ENCODE results near the gene SMARCA2.

The SMARCA2 gene

GRCh38 chr9:2164268-2164667, 149.1 kb downstream of the SMARCA2 start:
- no peak for DNase-seq (ENCODE audit: extremely low read depth in 1 of 2, low read depth in 1 of 2)

DNA sequence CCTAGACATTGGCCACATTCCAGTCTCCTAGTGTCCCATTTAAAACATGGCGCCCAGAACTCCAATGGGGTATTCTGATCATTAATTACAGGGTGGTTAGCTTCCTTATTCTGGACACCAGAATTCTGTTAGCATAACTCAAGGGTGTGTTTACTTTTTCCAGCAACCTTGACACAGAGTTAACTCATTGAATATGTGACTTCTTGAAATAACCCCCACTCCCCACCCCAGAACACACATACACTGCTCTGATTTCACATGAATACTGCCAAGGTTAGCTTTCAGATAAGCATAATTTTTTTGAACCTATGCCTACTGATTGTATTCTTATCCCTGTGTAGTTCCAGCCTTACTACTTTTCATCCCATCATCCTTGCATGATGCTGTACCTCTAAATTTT, 151.1 kb downstream of the SMARCA2 start:
- DNase-seq (ENCODE audit: extremely low read depth in 1 of 2, low read depth in 1 of 2), result no peak

- no peak for DNase-seq (ENCODE audit: extremely low read depth in 1 of 2, low read depth in 1 of 2)
Observed at GRCh38 chr9:2169035-2169434, 153.9 kb downstream of the SMARCA2 start.

DNA sequence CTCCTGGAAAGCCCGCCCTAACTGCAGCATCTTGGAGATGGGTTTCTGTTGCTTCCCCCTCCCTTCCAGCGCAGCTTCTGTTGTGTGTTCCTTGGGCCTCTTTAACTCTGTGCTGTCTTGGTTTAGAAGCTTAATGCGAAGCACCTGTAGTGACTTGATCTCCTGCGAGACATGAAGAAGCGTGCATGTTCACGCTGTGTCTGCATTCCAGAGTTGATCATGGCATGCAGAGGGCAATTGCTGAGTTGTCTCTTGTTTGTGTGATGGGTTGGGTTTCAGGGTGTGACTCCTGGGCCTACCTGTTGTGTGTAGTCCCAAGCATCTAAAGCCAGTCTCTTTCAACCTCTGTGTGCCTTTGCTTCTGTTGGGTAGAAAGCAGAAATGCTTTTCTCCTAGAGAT, 155.6 kb downstream of the SMARCA2 start:
- DNase-seq (ENCODE audit: extremely low read depth in 1 of 2, low read depth in 1 of 2), result no peak

GRCh38 chr9:2173170-2173569, 158.0 kb downstream of the SMARCA2 start:
- DNase-seq (ENCODE audit: extremely low read depth in 1 of 2, low read depth in 1 of 2), result no peak

- no peak for DNase-seq (ENCODE audit: extremely low read depth in 1 of 2, low read depth in 1 of 2)
Observed at GRCh38 chr9:2173861-2174260, 158.7 kb downstream of the SMARCA2 start.

DNA sequence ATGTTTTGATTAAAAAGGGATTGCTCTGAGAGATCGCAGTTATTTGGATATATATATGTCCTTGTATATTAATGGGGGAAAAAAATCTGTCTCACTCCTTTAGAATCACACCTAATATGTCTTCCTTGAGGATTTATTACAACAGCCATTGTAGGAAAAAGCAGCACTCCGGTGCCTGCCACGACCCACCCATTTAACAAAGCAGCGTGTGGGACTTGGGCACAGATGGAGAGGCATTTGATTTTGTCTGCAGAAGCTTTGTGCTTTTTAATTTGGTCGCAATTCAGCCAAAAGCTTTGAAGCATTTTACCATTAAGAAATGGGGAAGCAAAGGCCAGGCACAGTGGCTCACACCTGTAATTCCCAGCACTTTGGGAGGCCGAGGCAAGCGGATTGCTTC, 159.2 kb downstream of the SMARCA2 start:
- no peak for DNase-seq (ENCODE audit: extremely low read depth in 1 of 2, low read depth in 1 of 2)

DNA sequence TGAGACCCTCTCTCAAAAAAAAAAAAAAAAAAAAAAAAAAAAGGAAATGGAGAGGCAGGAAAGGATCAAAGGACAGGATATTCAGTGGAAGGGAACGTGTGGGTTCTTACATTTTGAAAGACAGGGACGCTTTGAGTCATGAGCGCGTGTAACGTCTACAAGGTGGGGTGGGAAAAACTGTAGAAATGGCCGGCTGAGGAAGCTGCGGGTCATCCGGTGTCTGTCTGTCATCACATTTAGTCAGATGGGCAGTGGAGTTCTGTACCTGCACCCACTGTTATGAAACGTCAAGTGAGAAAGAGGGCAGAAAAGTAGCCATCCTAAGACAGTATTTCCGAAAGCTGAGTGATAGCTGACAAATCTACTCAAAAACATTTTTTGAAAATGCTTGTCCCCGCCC, 159.8 kb downstream of the SMARCA2 start:
- DNase-seq (ENCODE audit: extremely low read depth in 1 of 2, low read depth in 1 of 2), result no peak

- DNase-seq (ENCODE audit: extremely low read depth in 1 of 2, low read depth in 1 of 2), result no peak
Observed at GRCh38 chr9:2177121-2177520, 162.0 kb downstream of the SMARCA2 start.

GRCh38 chr9:2178034-2178734, 163.0 kb downstream of the SMARCA2 start:
- DNase-seq (ENCODE audit: extremely low read depth in 1 of 2, low read depth in 1 of 2), result no peak

DNA sequence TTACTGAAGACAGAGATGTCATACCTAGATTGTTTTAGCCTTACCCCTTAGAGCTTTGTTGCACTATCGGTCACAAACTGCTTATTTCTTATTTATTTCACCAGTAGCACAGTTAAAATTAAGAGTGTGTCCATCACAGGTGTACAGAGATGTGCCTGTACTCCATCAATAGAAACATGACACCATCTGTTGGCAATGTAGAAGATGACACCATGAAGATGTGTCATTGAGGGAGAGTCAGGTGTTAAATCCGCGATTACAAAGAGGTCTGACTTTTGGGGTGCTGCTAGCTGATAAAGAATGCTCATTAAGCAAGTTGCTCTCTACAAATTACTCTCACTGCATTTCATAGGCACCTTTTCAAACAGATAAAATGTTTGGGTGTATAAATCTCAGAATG, 164.4 kb downstream of the SMARCA2 start:
- DNase-seq (ENCODE audit: extremely low read depth in 1 of 2, low read depth in 1 of 2), result no peak

DNA sequence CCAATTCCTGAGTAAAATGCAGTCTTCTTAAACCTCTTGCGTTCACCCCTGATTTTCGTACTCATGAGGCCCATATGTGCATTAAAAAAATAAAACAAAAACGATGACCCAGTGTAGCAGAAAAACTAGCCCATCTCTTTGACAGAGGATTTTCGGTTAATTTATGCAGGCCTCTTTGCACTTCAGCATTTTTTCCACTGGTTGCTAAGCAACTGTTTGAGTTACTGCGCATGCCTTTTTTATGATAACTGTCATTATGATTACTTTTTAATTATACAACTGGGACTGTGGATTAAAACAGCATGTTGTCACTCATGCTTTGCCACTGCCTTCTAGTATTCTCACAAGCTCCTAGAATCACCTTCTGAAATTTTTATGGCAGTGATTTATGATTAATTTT, 165.0 kb downstream of the SMARCA2 start:
- no peak for DNase-seq (ENCODE audit: extremely low read depth in 1 of 2, low read depth in 1 of 2)

DNA sequence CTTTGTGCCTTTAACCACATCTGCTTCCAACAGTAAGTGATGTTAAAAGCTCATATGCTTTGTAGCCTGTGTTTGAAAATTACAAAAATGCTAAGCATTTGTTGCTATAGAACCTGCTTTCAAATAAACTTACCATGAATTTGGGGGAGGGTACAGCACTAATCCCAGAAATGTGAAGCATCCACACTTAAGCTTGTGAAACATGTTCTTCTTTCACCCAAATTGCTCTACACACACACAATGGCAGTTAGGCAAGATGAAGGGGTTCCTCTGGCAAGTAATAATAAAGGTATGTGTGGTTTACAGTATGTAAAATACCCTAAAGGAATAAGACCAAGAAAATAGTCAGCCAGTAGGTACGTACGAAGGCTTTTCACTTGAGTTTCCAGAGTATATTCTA, 165.6 kb downstream of the SMARCA2 start:
- DNase-seq (ENCODE audit: extremely low read depth in 1 of 2, low read depth in 1 of 2), result no peak

DNA sequence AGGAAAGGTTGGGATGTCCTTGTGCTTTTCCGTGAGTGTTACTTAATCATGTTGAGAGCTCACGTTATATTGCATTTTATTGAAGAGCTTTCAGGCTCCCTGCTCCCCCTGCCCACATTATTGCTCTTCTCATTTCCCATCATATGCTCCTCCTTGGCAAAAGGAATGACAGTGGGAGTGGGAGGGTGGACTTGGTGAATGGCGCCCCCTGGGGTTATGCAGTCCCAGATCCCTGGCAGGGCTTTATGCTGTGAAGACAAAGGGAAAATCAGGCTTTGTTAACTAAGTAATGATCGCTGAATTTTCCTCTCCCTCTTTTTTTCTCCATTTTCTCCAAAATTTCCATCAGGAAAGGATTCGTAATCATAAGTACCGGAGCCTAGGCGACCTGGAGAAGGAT, 166.6 kb downstream of the SMARCA2 start:
- DNase-seq (ENCODE audit: extremely low read depth in 1 of 2, low read depth in 1 of 2), result no peak

DNA sequence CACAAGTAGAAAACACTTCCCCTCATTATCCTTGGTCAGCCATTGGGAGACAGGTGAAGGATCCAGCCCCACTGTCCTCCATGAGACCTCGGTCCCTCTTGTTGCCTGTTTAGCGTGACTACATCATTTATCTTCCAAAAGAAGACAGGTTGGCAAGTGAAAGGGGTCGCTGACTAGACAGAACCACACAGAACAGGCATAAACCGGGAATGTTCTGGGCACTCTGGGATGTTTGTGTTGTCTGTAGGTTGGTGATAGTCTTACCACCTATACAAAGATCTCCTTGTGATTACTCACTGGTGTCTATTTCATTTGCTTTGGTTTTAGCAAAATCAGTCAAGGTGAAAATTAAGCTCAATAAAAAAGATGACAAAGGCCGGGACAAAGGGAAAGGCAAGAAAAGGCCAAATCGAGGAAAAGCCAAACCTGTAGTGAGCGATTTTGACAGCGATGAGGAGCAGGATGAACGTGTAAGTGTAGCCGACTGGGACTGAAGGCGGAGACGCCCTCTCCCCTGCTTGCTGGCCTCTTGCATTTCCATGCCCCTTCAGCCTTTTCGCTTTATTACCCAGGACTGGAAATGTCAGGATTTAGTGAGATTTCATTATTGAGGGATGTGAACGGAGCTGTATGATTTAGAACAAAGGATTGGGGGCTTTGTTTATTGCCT, 175.9 kb downstream of the SMARCA2 start:
- DNase-seq (ENCODE audit: extremely low read depth in 1 of 2, low read depth in 1 of 2), result no peak

DNA sequence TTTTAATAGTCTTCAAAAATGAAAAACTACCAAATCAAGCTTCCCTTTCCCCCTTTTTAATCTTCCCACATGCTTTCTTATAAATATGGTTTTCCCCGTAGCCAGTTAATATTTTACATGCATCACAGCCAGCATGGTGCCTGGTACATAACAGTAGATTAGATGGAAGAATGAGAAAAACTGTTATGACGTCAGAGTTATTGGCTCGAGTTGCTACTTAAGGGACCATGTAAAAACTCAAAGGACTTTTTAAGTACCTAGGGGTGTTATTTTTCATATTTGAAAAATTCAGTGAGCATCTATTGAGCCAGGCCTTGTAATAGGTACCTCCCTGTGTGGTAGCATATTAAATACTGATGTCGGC, 176.4 kb downstream of the SMARCA2 start:
- no peak for DNase-seq (ENCODE audit: extremely low read depth in 1 of 2, low read depth in 1 of 2)

DNA sequence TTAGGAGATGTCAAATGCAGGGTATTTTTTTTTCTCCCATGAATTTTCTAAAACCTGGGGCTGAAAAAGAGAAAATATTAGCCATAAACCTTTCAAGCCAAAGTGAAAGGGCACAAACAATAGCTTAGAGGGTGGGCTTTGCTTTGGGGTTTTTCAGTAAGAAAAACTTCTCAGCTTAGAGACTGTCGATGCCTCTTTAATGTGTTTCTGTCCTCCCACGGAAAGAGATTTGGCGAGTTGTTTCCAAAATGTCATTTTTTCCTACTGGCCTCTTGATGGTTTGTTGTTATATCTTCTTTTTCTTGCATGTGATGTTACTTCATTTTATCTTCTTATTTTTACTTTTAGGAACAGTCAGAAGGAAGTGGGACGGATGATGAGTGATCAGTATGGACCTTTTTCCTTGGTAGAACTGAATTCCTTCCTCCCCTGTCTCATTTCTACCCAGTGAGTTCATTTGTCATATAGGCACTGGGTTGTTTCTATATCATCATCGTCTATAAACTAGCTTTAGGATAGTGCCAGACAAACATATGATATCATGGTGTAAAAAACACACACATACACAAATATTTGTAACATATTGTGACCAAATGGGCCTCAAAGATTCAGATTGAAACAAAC, 177.3 kb downstream of the SMARCA2 start:
- no peak for DNase-seq (ENCODE audit: extremely low read depth in 1 of 2, low read depth in 1 of 2)

GRCh38 chr9:2193552-2193951, 178.4 kb downstream of the SMARCA2 start:
- DNase-seq (ENCODE audit: extremely low read depth in 1 of 2, low read depth in 1 of 2), result no peak

DNA sequence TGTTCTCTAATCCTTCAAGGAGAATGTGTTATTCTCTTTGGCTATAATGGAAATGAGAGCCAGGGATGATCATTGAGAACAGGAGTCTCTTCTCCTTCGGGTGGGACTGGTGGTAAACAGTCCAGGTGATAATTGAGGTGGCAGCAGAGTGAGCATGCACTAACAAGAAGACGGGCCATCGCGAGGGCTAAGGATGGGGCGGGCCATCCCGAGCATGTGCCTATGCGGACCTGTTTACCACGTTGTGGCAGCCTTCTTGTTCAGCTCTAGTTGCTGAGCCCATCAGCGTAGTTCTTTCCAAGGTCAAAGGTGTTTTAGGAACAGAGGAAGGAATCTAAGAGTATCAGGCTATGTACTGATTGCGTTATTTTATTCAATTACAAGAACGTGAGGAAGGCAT, 180.1 kb downstream of the SMARCA2 start:
- DNase-seq (ENCODE audit: extremely low read depth in 1 of 2, low read depth in 1 of 2), result no peak

GRCh38 chr9:2196757-2197156, 181.6 kb downstream of the SMARCA2 start:
- no peak for DNase-seq (ENCODE audit: extremely low read depth in 1 of 2, low read depth in 1 of 2)

GRCh38 chr9:2198956-2199635, 183.9 kb downstream of the SMARCA2 start:
- DNase-seq (ENCODE audit: extremely low read depth in 1 of 2, low read depth in 1 of 2), result no peak

Measured in stimulated activated CD8-positive, alpha-beta memory T cell treated with anti-CD3 and anti-CD28 coated beads, Interleukin-7, amount 100 ng/mL, for 48 hours (primary cell).